Activated CD8-positive, alpha-beta T cell treated with anti-CD3 and anti-CD28 coated beads, Interleukin-2, amount 10 ng/mL, durations not matched to agents 7 days and 5 days (primary cell): ENCODE measurements around the gene IL23R. TPM values are rescaled to one million over a fixed set of nuclear protein-coding genes. Genes with fewer than 3 reads are reported as not detected.

Experiments
- ATAC-seq: fragments of 150-1000 bp; cut with Tn5 transposase; one replicate; pipeline ENCODE4 v1.10.0; 2021; ENCODE audit warnings: moderate library complexity
- CTCF ChIA-PET: fragments of 350-600 bp; sonication (Branson Sonifier 250); formaldehyde crosslinking; loops from one replicate; lab custom pipeline; 2021; ENCODE audit warnings: antibody characterized with exemption; lab: Charles Lee
- POLR2A ChIA-PET: fragments of 350-600 bp; sonication (Branson Sonifier 250); formaldehyde crosslinking; loops from one replicate; lab custom pipeline; 2021; ENCODE audit warnings: antibody characterized with exemption; lab: Charles Lee
- DNase-seq: peaks from one replicate; pipeline ENCODE4 v3.0.0-alpha.2; 2020
- H3K27ac Mint-ChIP-seq: one replicate; pipeline ENCODE4 v1.8.0; 2021; ENCODE audit warnings: mild to moderate bottlenecking, mixed read lengths
- H3K27me3 Mint-ChIP-seq: one replicate; pipeline ENCODE4 v1.8.0; 2021; ENCODE audit warnings: low read depth, mixed read lengths
- H3K36me3 Mint-ChIP-seq: one replicate; pipeline ENCODE4 v1.8.0; 2021; ENCODE audit warnings: low read depth, mixed read lengths
- H3K4me1 Mint-ChIP-seq: one replicate; pipeline ENCODE4 v1.8.0; 2021; ENCODE audit warnings: low read depth, mixed read lengths
- H3K4me3 Mint-ChIP-seq: one replicate; pipeline ENCODE4 v1.8.0; 2021; ENCODE audit warnings: mild to moderate bottlenecking, mixed read lengths
- H3K9me3 Mint-ChIP-seq: one replicate; pipeline ENCODE4 v1.8.0; 2022; ENCODE audit warnings: mixed read lengths; ENCODE audit not compliant: insufficient read depth
- total RNA-seq, 2 experiments: library from RNA; stranded (reverse); gene quantifications; one replicate each; pipeline ENCODE4 v1.2.3, GENCODE V29; 2021

The IL23R gene
- total RNA-seq, 2 experiments from 2014 or later = 0.45 to 0.47 TPM

DNA sequence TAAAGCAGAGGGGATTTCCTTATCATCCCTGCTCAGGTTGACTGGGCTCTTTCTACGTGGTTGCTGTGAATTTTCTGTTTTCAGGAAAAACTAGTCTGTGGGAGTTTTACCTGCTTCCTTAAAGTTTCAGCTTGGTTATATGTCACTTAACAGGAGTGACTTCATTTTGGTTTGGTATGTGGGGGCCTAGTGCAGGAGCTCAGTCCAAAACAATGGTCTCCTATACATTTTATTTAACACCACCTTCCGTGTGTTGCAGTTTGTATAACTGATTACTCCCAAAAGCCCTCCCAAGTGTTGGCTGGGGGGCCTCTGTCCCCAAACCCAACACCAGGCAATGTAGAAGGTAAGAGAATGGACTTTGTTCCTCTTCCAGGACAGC lies 5.3 kb downstream of the IL23R start:
- CTCF ChIA-PET = interaction anchor here (0.6 to 13.1 kb wide), 8 partner anchors 10 to 175 kb away, joined by 3 to 173 read pairs (median 10); no protein-coding TSS in a partner anchor
- Mint-ChIP-seq H3K9me3 (no peaks in the 10 kb centered on the region), H3K27me3 (peaks cover 7% of the 10 kb centered on the region), H3K4me3 (peak overlapping the region; percentile 50), H3K27ac (peak overlapping the region; percentile 85), H3K4me1 (peaks cover 49% of the 10 kb centered on the region), H3K36me3 (peaks cover 13% of the 10 kb centered on the region)
- ATAC-seq (no peak), DNase-seq (no peak)
- POLR2A ChIA-PET = interaction anchor here (1.7 to 2.0 kb wide), 4 partner anchors 9 to 41 kb away, joined by 5 to 8 read pairs (median 7); no protein-coding TSS in a partner anchor

DNA sequence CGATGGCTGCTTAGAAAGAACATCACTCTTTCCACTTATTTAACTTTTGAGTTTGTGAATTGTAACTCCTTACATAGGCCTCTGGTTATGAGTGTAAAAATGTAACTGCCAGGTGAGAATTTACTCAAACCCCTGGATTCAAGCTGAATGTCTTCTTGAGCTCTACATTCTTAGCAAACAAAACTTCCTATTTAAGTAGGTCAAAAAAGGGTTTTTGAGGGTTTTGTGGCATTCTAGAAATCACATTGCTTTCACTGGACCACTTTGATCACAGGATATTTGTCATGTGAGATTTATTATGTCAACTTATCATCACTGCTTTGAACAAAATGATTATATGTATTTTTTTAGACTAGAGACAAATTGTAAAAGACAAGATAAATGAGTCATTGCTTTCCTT lies 5.7 kb downstream of the IL23R start:
- H3K4me1 Mint-ChIP-seq = peaks cover 49% of the 10 kb centered on the region
- peak; percentile 31 for ATAC-seq
- peaks cover 7% of the 10 kb centered on the region for H3K27me3 Mint-ChIP-seq
- peak overlapping the region; percentile 85 for H3K27ac Mint-ChIP-seq
- POLR2A ChIA-PET = interaction anchor here (1.7 to 2.0 kb wide), 4 partner anchors 9 to 41 kb away, joined by 5 to 8 read pairs (median 7); no protein-coding TSS in a partner anchor
- CTCF ChIA-PET = interaction anchor here (0.6 to 13.1 kb wide), 7 partner anchors 10 to 176 kb away, joined by 3 to 173 read pairs (median 11); no protein-coding TSS in a partner anchor
- H3K4me3 Mint-ChIP-seq = peak overlapping the region; percentile 50
- no peak for DNase-seq
- H3K36me3 Mint-ChIP-seq = peaks cover 15% of the 10 kb centered on the region
- no peaks in the 10 kb centered on the region for H3K9me3 Mint-ChIP-seq

DNA sequence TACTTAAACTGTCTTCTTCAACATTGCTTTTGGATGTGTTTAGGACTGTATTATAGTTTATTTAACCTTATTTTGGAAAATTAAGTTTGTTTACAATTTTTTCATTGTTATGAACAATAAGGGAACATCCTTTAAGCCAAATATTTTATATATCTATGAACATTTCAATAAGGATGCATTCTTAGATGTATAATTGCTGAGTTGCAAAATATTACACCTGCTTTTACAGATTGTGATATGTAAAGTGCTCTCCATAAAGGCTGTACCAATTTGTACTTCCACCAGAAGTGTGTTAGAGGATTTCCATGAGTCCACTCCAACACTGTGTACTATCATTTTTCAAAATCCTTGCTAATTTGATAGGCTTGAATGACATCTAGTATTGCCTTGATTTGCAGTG lies 7.7 kb downstream of the IL23R start:
- DNase-seq = no peak
- H3K9me3 Mint-ChIP-seq = no peaks in the 10 kb centered on the region
- H3K4me3 Mint-ChIP-seq = no peak overlapping the region
- peaks cover 4% of the 10 kb centered on the region for H3K27me3 Mint-ChIP-seq
- peaks cover 49% of the 10 kb centered on the region for H3K4me1 Mint-ChIP-seq
- no peak overlapping the region for H3K27ac Mint-ChIP-seq
- POLR2A ChIA-PET = no interaction called here
- CTCF ChIA-PET = no interaction called here
- peaks cover 17% of the 10 kb centered on the region for H3K36me3 Mint-ChIP-seq
- ATAC-seq = no peak

DNA sequence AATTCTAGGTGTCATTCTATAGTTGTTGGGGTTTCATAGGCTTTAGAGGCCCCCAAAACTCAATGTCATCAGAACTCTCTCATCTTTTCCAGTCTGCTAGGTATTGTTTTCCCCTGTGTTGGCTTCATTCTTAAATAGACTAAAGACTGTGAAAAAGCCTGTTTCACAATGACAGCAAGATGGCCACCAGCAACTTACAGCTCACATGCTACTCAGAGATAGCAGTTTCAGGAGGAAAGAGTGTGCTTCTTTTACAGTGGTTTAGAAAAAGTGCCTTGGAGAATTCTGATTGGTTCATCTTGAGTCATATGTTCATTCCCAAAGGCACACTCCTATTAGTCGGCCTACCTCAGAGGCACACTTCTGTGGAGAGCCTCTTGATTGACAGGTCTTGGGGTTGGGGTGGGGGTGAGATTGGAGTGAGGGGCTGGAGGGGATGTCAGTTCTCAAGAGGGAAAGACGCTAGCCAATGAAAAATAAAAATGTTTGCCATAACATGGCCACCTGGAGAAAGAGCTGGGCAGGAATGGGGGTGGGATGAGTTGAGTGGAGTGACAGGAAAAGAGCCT lies 8.5 kb downstream of the IL23R start:
- H3K9me3 Mint-ChIP-seq = no peaks in the 10 kb centered on the region
- H3K27me3 Mint-ChIP-seq = peaks cover 6% of the 10 kb centered on the region
- no peak for DNase-seq
- no peak for ATAC-seq
- H3K4me1 Mint-ChIP-seq = peaks cover 46% of the 10 kb centered on the region
- H3K4me3 Mint-ChIP-seq = no peak overlapping the region
- POLR2A ChIA-PET = interaction anchor here (0.6 kb wide), 1 partner anchor 31 kb away, joined by 4 read pairs; no protein-coding TSS in a partner anchor
- CTCF ChIA-PET = interaction anchor here (1.9 kb wide), 1 partner anchor 26 kb away, joined by 7 read pairs; no protein-coding TSS in a partner anchor
- no peak overlapping the region for H3K27ac Mint-ChIP-seq
- H3K36me3 Mint-ChIP-seq = peaks cover 21% of the 10 kb centered on the region

DNA sequence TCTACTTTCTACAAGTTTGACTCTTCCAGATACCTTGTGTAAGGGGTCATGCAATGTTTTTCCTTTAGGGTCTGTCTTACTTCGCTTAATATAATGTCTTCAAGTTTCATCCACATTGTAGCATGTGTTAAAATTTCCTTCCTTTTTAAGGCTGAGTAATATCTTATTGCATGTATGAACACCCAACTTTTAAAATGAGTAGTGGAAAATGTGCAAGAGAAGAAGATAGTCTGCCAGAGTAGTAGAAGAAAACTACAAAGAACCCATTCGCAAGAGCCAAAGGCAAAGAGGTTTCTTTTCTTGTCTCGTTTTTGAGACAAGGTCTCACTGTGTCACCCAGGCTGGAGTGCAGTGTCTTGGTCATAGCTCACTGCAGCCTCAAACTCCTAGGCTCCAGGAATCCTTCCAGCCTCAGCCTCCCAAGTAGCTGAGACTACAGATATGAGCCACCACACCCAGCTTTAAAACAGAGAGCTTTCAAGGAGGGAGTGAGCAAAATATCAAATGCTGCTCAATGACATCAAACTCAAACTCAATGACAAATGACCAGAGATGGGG lies 9.4 kb downstream of the IL23R start:
- no peak overlapping the region for H3K27ac Mint-ChIP-seq
- H3K4me1 Mint-ChIP-seq = peaks cover 39% of the 10 kb centered on the region

DNA sequence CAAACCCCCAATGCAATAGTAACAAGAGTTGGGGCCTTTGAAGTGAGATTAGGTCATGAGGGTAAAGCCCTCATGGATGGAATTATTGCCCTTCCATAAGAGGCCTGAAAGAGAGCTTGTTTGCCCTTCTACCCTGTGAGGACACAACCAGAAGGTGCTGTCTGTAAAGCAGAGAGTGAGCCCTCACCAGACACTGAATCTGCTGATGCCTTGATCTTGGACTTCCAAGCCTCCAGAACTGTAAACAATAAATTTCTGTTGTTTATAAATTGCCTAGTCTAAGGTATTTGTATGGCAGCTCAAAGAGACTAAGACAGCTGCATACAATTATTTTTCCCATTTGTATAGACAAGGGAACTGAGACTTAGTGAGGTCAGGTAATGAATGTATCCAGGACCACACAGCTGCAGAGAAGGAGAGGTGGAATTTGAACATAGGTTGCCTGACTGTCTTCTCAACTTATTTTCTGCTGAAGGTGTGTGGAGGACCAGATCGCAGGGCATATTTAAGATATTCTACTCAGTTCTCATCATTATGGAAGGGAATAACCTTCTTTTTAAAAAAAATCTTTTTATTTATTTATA lies 18.7 kb downstream of the IL23R start:
- no peaks in the 10 kb centered on the region for H3K9me3 Mint-ChIP-seq
- H3K27ac Mint-ChIP-seq = no peak overlapping the region
- peaks cover 7% of the 10 kb centered on the region for H3K36me3 Mint-ChIP-seq
- peaks cover 6% of the 10 kb centered on the region for H3K27me3 Mint-ChIP-seq
- no peak overlapping the region for H3K4me3 Mint-ChIP-seq
- no peak for DNase-seq
- CTCF ChIA-PET = interaction anchor here (1.0 to 1.2 kb wide), 2 partner anchors 29 to 35 kb away, joined by 3 to 4 read pairs; no protein-coding TSS in a partner anchor
- POLR2A ChIA-PET = no interaction called here
- peaks cover 2% of the 10 kb centered on the region for H3K4me1 Mint-ChIP-seq
- no peak for ATAC-seq

More for the DNA sequence above, 9.4 kb downstream of the IL23R start:
- Mint-ChIP-seq H3K36me3 (peaks cover 21% of the 10 kb centered on the region), H3K4me3 (no peak overlapping the region), H3K27me3 (peaks cover 8% of the 10 kb centered on the region), H3K9me3 (no peaks in the 10 kb centered on the region)
- DNase-seq = no peak
- CTCF ChIA-PET = interaction anchor here (0.8 to 1.9 kb wide), 3 partner anchors 15 to 36 kb away, joined by 3 to 7 read pairs (median 4); no protein-coding TSS in a partner anchor
- POLR2A ChIA-PET = no interaction called here
- no peak for ATAC-seq

DNA sequence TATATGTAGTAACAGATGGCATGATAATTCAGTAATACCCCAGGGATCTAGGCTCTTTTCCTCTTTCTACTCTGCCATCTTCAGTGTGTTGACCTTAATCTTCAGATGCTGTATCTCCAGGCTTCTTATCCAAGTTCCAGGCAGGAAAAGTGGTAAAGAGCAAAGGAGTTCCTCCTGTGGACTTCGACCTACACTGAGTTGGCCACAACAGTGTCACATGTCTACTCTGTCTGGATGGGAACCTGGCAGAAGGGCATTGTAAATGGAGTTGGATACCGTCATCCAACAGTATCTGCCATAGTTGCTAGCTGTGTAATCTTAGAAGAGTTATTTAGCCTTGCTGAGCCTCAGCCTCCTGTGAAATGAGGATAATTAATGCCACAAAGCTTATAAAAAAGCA lies 21.9 kb downstream of the IL23R start:
- Mint-ChIP-seq H3K27me3 (no peaks in the 10 kb centered on the region), H3K36me3 (no peaks in the 10 kb centered on the region), H3K9me3 (no peaks in the 10 kb centered on the region), H3K4me1 (peaks cover 1% of the 10 kb centered on the region), H3K27ac (no peak overlapping the region), H3K4me3 (no peak overlapping the region)
- POLR2A ChIA-PET = no interaction called here
- no peak for DNase-seq
- CTCF ChIA-PET = no interaction called here
- ATAC-seq = no peak

DNA sequence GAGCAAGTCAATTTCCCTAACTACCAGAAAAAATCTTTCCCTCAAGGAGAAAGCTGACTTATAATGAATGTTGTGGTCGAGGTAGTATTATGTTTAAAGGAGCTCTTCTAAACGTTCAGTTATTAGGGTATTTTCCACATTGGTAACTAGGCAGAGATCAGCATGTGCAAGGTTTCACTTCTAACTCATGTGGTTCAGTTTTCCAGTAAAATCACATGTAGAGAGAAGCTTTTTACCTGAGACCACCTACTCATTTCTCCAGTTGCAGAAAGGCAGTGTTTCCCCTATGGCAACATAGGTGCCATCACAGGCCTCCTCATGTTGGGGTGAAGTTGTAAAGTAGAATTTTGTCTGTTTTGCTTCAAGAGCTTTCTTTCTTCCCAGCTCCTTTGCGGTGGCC lies 23.7 kb downstream of the IL23R start:
- no peak for DNase-seq
- no peak for ATAC-seq
- Mint-ChIP-seq H3K4me3 (no peak overlapping the region), H3K27me3 (no peaks in the 10 kb centered on the region), H3K9me3 (no peaks in the 10 kb centered on the region), H3K27ac (no peak overlapping the region), H3K4me1 (peaks cover 2% of the 10 kb centered on the region), H3K36me3 (no peaks in the 10 kb centered on the region)
- POLR2A ChIA-PET = interaction anchor here (0.6 to 1.6 kb wide), 2 partner anchors 19 to 239 kb away, joined by 3 to 5 read pairs; no protein-coding TSS in a partner anchor
- CTCF ChIA-PET = interaction anchor here (0.7 to 3.3 kb wide), 7 partner anchors 13 to 46 kb away, joined by 3 to 43 read pairs (median 5); no protein-coding TSS in a partner anchor

DNA sequence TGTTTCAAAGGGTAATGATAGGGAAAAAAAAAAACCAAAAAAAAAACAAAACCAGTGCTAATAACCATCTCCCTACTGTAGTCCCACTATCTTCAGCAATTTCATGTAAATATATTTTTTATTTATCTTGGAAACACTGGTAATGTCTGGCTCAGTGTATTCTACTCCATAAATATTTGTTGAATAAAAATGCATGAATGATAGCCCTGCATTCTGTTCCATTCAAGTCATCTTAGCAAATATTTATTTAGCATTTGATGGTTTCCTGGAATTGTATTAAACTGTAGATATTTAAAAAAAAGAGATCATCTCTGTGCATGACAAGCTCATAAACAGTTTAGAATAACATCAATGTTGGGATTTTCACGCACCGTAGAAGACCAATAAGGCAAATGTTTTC lies 24.2 kb downstream of the IL23R start:
- no peaks in the 10 kb centered on the region for H3K27me3 Mint-ChIP-seq
- CTCF ChIA-PET = interaction anchor here (0.7 to 3.3 kb wide), 7 partner anchors 13 to 46 kb away, joined by 3 to 43 read pairs (median 5); no protein-coding TSS in a partner anchor
- H3K9me3 Mint-ChIP-seq = no peaks in the 10 kb centered on the region
- H3K27ac Mint-ChIP-seq = no peak overlapping the region
- peaks cover 7% of the 10 kb centered on the region for H3K4me1 Mint-ChIP-seq
- POLR2A ChIA-PET = interaction anchor here (0.6 to 1.6 kb wide), 2 partner anchors 19 to 239 kb away, joined by 3 to 5 read pairs; no protein-coding TSS in a partner anchor
- DNase-seq (no peak), ATAC-seq (no peak)
- H3K36me3 Mint-ChIP-seq = no peaks in the 10 kb centered on the region
- no peak overlapping the region for H3K4me3 Mint-ChIP-seq

DNA sequence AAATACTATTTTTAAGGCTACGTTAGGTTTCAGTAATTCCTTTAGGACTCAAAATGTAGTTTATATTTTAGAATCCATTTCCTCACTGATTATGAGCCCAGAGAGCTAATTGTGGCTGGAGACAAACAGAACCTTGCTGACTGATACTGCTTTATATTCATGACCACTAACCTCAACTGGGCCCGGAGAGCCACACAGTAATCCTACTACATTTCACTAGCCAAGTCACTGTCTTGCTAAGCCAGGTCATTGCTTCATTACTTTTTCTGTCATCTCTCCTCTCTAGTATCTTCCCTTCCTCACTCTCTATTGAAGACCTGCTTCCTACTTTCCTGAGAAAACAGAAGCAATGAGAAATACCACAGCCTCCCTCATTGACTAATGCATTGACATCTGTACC lies 24.7 kb downstream of the IL23R start:
- Mint-ChIP-seq H3K36me3 (no peaks in the 10 kb centered on the region), H3K9me3 (no peaks in the 10 kb centered on the region), H3K4me3 (no peak overlapping the region), H3K27me3 (no peaks in the 10 kb centered on the region), H3K4me1 (peaks cover 9% of the 10 kb centered on the region), H3K27ac (no peak overlapping the region)
- DNase-seq (no peak), ATAC-seq (no peak)
- CTCF ChIA-PET = interaction anchor here (0.7 to 3.3 kb wide), 6 partner anchors 19 to 47 kb away, joined by 3 to 43 read pairs (median 4); partner anchors contain the start of gene IL23R
- POLR2A ChIA-PET = interaction anchor here (1.6 kb wide), 1 partner anchor 20 kb away, joined by 5 read pairs; no protein-coding TSS in a partner anchor

DNA sequence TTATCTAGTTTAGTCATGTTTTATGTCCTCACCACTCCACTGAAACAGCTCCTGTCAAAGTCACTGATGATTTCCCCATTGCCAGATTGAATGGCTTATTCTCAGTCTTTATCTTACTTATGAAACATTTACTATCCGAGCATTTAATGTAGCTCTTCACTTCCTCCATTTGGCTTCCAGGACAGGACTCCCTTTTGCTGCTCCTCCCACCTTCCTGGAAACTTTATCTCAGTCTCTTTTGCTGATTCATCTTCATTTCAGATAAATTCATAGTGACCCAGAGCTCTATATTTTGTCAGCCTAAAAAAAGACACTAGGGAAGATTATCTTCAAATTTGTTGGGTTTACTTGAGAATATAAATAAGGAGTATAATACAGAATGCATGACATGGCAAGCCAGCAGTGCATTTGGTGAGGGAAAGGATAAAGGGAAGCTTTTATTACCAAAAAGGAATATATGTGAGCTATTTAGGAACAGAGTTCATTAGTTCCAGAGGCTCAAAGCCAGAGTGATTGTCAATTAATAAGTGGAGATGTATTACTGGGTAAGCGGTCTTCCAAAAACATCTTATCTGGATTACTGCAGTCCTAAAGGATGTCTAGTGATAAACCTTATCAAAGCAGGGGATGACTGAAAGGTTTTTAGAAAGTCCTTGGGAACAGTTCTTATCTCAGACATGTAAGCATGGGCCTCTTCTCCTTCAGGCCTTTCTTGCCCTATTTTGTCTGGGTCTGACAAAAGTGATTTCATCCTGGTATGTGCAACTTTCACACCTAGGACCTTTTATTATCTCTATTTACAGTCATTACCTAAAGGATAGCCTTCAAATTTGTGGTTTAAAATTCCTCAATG lies 25.6 kb downstream of the IL23R start:
- ChIA-PET POLR2A (no interaction called here), CTCF (interaction anchor here (0.9 to 3.3 kb wide), 4 partner anchors 20 to 43 kb away, joined by 3 to 43 read pairs (median 8); partner anchors contain the start of gene IL23R)
- ATAC-seq (no peak), DNase-seq (no peak)
- Mint-ChIP-seq H3K27ac (no peak overlapping the region), H3K4me1 (peaks cover 12% of the 10 kb centered on the region), H3K9me3 (no peaks in the 10 kb centered on the region), H3K36me3 (peaks cover 3% of the 10 kb centered on the region), H3K27me3 (no peaks in the 10 kb centered on the region), H3K4me3 (no peak overlapping the region)
